WTC11 (cell line): ENCODE measurements around the gene YIPF2. TPM values are rescaled to one million over a fixed set of nuclear protein-coding genes. Genes with fewer than 3 reads are reported as not detected.

ENCODE experiments used
- ATAC-seq: fragments of 200-7000 bp; cut with Tn5 transposase; 2 replicates; pipeline ENCODE4 v1.10.0; 2021; ENCODE audit warnings: mild to moderate bottlenecking, moderate library complexity
- CTCF ChIA-PET: fragments of 300-600 bp; sonication (Branson Sonifier 250); formaldehyde crosslinking; loops from one replicate; lab custom pipeline; 2021; ENCODE audit warnings: antibody characterized with exemption; lab: Charles Lee
- POLR2A ChIA-PET: fragments of 350-600 bp; sonication (Branson Sonifier 250); formaldehyde crosslinking; loops from one replicate; lab custom pipeline; 2021; ENCODE audit warnings: antibody characterized with exemption; lab: Charles Lee
- DNase-seq: peaks from one replicate; pipeline ENCODE4 v3.0.0; 2021; ENCODE audit warnings: low spot score
- H3K27ac Mint-ChIP-seq: 2 replicates; pipeline ENCODE4 v1.8.0; 2021; ENCODE audit warnings: mixed read lengths
- H3K27me3 Mint-ChIP-seq: 2 replicates; pipeline ENCODE4 v1.8.0; 2021; ENCODE audit warnings: low read depth, mild to moderate bottlenecking, moderate library complexity, mixed read lengths
- H3K36me3 Mint-ChIP-seq: 2 replicates; pipeline ENCODE4 v1.8.0; 2021; ENCODE audit warnings: mixed read lengths
- H3K4me1 Mint-ChIP-seq: 2 replicates; pipeline ENCODE4 v1.8.0; 2022; ENCODE audit warnings: mixed read lengths
- H3K4me3 Mint-ChIP-seq: 2 replicates; pipeline ENCODE4 v1.8.0; 2021; ENCODE audit warnings: mild to moderate bottlenecking, moderate library complexity, mixed read lengths
- H3K9me3 Mint-ChIP-seq: 2 replicates; pipeline ENCODE4 v1.8.0; 2021; ENCODE audit warnings: mixed read lengths
- AFF4 ChIP-seq: sonication (generic); formaldehyde crosslinking; IDR thresholded peaks from 2 replicates; pipeline ENCODE4 v1.8.1; 2023; ENCODE audit warnings: mild to moderate bottlenecking, missing genetic modification reagents, borderline replicate concordance
- ESRRA ChIP-seq: sonication (generic); formaldehyde crosslinking; IDR thresholded peaks from 2 replicates; pipeline ENCODE4 v1.8.1; 2022; ENCODE audit warnings: mild to moderate bottlenecking, missing genetic modification reagents, borderline replicate concordance
- ETV6 ChIP-seq: sonication (generic); formaldehyde crosslinking; IDR thresholded peaks from 2 replicates; pipeline ENCODE4 v1.8.1; 2022; ENCODE audit warnings: mild to moderate bottlenecking, missing genetic modification reagents
- FOXK1 ChIP-seq: sonication (generic); formaldehyde crosslinking; IDR thresholded peaks from 2 replicates; pipeline ENCODE4 v1.8.0; 2022; ENCODE audit warnings: mild to moderate bottlenecking, moderate library complexity, missing genetic modification reagents
- FOXP4 ChIP-seq: sonication (generic); formaldehyde crosslinking; IDR thresholded peaks from 2 replicates; pipeline ENCODE4 v1.8.0; 2022; ENCODE audit warnings: mild to moderate bottlenecking, missing genetic modification reagents
- GABPB1 ChIP-seq: sonication (generic); formaldehyde crosslinking; IDR thresholded peaks from 2 replicates; pipeline ENCODE4 v1.8.1; 2023; ENCODE audit warnings: mild to moderate bottlenecking, missing genetic modification reagents
- GRHL2 ChIP-seq: fragments of 250-450 bp; sonication (Bioruptor Pico); IDR thresholded peaks from 2 replicates; pipeline ENCODE4 v1.8.0; 2022; ENCODE audit warnings: mild to moderate bottlenecking, moderate library complexity; ENCODE audit not compliant: insufficient replicate concordance, severe bottlenecking
- MAX ChIP-seq: sonication (generic); formaldehyde crosslinking; IDR thresholded peaks from 2 replicates; pipeline ENCODE4 v1.8.0; 2022; ENCODE audit warnings: mild to moderate bottlenecking, missing genetic modification reagents
- MXD4 ChIP-seq: fragments of 250-450 bp; sonication (Bioruptor Pico); IDR thresholded peaks from 2 replicates; pipeline ENCODE4 v1.8.0; 2021; ENCODE audit warnings: mild to moderate bottlenecking, moderate library complexity, borderline replicate concordance
- MYBL2 ChIP-seq: sonication (generic); formaldehyde crosslinking; IDR thresholded peaks from 2 replicates; pipeline ENCODE4 v1.8.1; 2023; ENCODE audit warnings: mild to moderate bottlenecking, moderate library complexity, missing genetic modification reagents
- NFE2L1 ChIP-seq: sonication (generic); formaldehyde crosslinking; IDR thresholded peaks from 2 replicates; pipeline ENCODE4 v1.8.1; 2023; ENCODE audit warnings: missing genetic modification reagents
- OVOL2 ChIP-seq: fragments of 250-450 bp; sonication (Bioruptor Pico); IDR thresholded peaks from 2 replicates; pipeline ENCODE4 v1.9.0; 2021; ENCODE audit warnings: mild to moderate bottlenecking, borderline replicate concordance
- SMAD3 ChIP-seq: sonication (generic); formaldehyde crosslinking; IDR thresholded peaks from 2 replicates; pipeline ENCODE4 v1.8.0; 2022; ENCODE audit warnings: missing genetic modification reagents, mild to moderate bottlenecking, borderline replicate concordance
- SOX15 ChIP-seq: fragments of 250-450 bp; sonication (Bioruptor Pico); IDR thresholded peaks from 2 replicates; pipeline ENCODE4 v1.9.0; 2021; ENCODE audit warnings: mild to moderate bottlenecking
- STAT6 ChIP-seq: sonication (generic); formaldehyde crosslinking; conservative IDR thresholded peaks from 2 replicates; pipeline ENCODE4 v1.8.1; 2023; ENCODE audit warnings: mild to moderate bottlenecking, low read depth, missing genetic modification reagents, moderate library complexity
- TCF7 ChIP-seq: sonication (generic); formaldehyde crosslinking; IDR thresholded peaks from 2 replicates; pipeline ENCODE4 v1.8.0; 2022; ENCODE audit warnings: mild to moderate bottlenecking, low read depth, missing genetic modification reagents, moderate library complexity
- ZNF532 ChIP-seq: fragments of 250-450 bp; sonication (Bioruptor Pico); IDR thresholded peaks from 2 replicates; pipeline ENCODE4 v1.9.0; 2021; ENCODE audit warnings: mild to moderate bottlenecking, borderline replicate concordance
- total RNA-seq: library from RNA; stranded (reverse); gene quantifications from 3 replicates; pipeline ENCODE4 v1.2.3, GENCODE V29; 2021

The YIPF2 gene
- total RNA-seq, 1 experiment from 2014 or later: 65.5 TPM

GRCh38 chr19:10899151-10899653 is 29.2 kb downstream of the YIPF2 start:
- Mint-ChIP-seq H3K27ac (no peak overlapping the region), H3K36me3 (peaks cover 16% of the 10 kb centered on the region), H3K27me3 (no peaks in the 10 kb centered on the region), H3K4me1 (peaks cover 26% of the 10 kb centered on the region), H3K9me3 (peaks cover 9% of the 10 kb centered on the region), H3K4me3 (no peak overlapping the region)
- ChIA-PET CTCF (interaction anchor here (1.9 to 2.6 kb wide), 2 partner anchors 11 to 28 kb away, joined by 7 to 14 read pairs; no protein-coding TSS in a partner anchor), POLR2A (interaction anchor here (0.6 kb wide), 1 partner anchor 67 kb away, joined by 4 read pairs; no protein-coding TSS in a partner anchor)
- TF ChIP-seq SOX15 (CRISPR knock-in tag): no peak
- no peak for TF ChIP-seq ESRRA (CRISPR knock-in tag)
- TF ChIP-seq AFF4 (CRISPR knock-in tag): no peak
- no peak for TF ChIP-seq OVOL2
- no peak for TF ChIP-seq ZNF532 (CRISPR knock-in tag)
- TF ChIP-seq FOXK1 (CRISPR knock-in tag): no peak
- TF ChIP-seq MYBL2: no peak
- no peak for TF ChIP-seq NFE2L1 (CRISPR knock-in tag)
- TF ChIP-seq TCF7 (CRISPR knock-in tag): no peak
- TF ChIP-seq FOXP4 (CRISPR knock-in tag): no peak
- DNase-seq (no peak), ATAC-seq (no peak)

- peaks cover 9% of the 10 kb centered on the region for H3K9me3 Mint-ChIP-seq
- H3K27me3 Mint-ChIP-seq: no peaks in the 10 kb centered on the region
- H3K4me1 Mint-ChIP-seq: peaks cover 31% of the 10 kb centered on the region
- peak overlapping the region; percentile 93 for H3K27ac Mint-ChIP-seq
- H3K36me3 Mint-ChIP-seq: peaks cover 12% of the 10 kb centered on the region
- TF ChIP-seq TCF7 (CRISPR knock-in tag) (no peak), GABPB1 (CRISPR knock-in tag) (no peak), GRHL2 (CRISPR knock-in tag) (no peak), MXD4 (CRISPR knock-in tag) (no peak), SMAD3 (CRISPR knock-in tag) (no peak), MAX (CRISPR knock-in tag) (no peak), ETV6 (no peak), STAT6 (CRISPR knock-in tag) (no peak)
- ATAC-seq (no peak; the same call in 1 of the 2 replicates), DNase-seq (no peak)
- ChIA-PET POLR2A (interaction anchor here (0.6 to 0.7 kb wide), 3 partner anchors 12 to 148 kb away, joined by 3 to 4 read pairs (median 4); no protein-coding TSS in a partner anchor), CTCF (interaction anchor here (0.5 to 2.6 kb wide), 7 partner anchors 10 to 249 kb away, joined by 3 to 14 read pairs (median 3); no protein-coding TSS in a partner anchor)
- H3K4me3 Mint-ChIP-seq: no peak overlapping the region
Measured at GRCh38 chr19:10898633-10899032, 29.8 kb downstream of the YIPF2 start.
